Activated T-helper 9 cell treated with anti-CD3 and anti-CD28 coated beads, Interleukin-2, amount 50 U/mL, for 16 hours (primary cell): Measurements from ENCODE around the gene UBE2Q2.

Experiments used
- DNase-seq: peaks from one replicate; pipeline ENCODE4 v3.0.0-alpha.2; 2020; ENCODE audit warnings: low read depth

Gene UBE2Q2

DNA sequence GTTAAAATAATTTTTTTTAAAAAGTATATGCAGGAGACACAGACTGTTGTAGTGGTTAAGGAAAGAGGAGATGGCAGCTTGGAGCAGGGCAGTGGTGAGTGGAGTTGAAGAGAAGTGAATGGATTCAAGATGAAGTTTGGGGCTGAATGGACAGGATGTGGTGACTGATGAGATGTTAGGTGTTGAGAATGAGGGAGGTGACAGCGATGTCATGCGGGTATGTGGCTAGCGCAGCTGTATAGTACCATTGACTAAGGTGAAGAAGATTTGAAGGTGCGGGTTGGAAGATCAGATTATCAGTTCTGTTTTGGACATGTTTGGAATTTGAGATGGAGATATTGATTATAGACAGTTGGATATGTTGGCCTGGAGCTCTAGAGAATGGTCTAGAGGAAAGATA is 80.5 kb downstream of the UBE2Q2 start:
- DNase-seq, result no peak

- DNase-seq, result no peak
Measured at GRCh38 chr15:75924576-75924975, 81.3 kb downstream of the UBE2Q2 start.

GRCh38 chr15:75925440-75925839 is 82.2 kb downstream of the UBE2Q2 start:
- no peak for DNase-seq

GRCh38 chr15:75926931-75927330 is 83.7 kb downstream of the UBE2Q2 start:
- no peak for DNase-seq

DNA sequence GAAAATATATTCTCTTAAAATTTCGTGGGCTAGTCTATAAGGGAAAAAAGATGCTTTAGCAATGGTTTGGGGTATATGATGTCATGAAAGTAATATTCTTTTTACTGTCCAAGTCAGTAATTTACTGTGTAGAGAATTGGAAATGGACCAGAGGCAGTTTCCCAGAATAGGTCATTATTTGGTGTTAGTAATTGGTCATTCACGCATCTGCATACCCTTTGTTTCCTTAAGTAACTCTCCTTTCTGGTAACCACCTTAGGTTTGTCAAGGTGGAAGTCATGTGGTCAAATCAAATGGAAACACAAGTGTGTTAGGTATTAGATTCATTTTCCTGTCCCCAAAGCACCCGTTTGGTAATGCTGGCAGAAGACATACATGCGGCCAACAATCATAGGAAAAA is 84.4 kb downstream of the UBE2Q2 start:
- DNase-seq, result no peak

DNA sequence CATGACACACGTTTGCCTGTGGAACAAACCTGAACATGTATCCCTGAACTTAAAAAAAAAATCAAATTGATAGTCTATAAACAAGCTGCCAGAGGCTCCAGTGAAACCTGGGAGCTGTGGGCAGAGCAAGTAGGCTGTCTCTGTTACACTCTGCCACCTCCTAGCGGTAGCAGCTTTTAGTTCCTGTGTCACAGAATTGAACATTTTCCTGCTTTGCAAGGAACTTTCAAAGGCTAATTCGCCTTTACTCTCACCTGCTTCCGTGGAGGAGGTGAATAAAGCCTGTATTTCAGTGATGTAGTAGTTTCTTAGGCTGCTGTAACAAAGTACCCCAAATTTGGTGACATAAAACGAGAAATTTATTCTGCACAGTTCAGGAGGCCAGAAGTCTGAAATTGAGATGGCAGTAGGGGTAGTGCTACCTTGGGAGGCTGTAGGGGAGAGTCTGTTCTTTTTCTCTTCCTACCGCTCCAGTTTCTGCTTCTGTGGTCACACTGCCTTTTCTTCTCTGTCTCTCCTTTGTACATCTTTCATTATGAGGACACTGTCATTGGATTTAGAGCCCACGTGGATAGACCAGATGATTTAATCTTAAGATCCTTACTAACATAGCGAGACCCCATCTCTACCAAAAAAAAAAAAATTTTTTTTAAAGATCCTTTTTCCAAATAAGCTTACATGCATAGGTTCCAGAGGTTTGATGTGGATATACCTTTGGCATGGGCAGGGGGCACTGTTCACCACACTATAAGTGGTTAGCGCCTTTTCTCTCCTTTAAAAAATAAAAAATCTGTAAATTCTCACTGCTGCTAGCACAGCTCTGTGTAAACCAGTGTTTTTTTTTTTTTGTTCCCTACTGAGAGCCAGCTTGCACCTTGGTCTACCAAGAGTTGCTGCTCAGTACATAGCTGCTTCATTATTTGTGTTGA is 85.7 kb downstream of the UBE2Q2 start:
- DNase-seq, result no peak

- DNase-seq, result no peak
Measured at GRCh38 chr15:75929799-75930565, 86.7 kb downstream of the UBE2Q2 start.

DNA sequence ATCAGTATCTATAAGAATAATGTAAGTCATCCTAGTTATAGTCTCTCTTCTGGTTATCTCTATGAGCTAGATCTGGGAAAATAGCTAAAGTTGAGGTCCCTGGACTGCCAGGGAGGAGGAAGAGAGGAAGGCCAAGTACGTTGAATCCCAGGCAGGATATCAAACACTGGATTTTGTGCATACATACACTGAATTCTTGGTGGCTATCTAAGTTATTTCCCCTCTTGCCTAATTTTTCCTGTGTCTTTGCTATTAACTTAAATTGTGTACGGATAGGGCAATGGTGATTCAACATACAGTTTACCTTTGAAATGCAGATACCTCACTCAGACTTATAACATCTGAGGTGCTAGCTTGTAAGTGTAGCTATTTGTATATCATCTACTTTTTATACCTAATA is 87.6 kb downstream of the UBE2Q2 start:
- DNase-seq, result no peak

DNA sequence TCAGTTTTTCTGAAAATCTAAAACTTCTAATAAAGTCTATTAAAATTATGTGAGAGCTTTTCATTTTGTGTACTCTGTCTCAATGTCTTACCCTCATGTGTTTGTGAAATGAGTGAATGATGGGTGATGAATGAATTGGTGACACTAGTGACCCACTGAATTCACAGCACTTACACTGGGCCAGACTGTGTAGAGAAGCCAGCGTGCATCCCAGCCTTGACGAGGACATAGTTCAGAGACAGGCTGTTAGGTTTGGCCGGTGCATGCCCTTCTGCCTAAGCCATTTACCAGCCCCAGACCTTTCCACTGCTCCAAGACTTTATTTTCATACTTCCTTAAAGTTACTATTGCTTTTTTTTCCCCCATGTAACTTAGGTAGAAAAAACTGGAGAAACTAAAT is 99.2 kb downstream of the UBE2Q2 start:
- no peak for DNase-seq

DNA sequence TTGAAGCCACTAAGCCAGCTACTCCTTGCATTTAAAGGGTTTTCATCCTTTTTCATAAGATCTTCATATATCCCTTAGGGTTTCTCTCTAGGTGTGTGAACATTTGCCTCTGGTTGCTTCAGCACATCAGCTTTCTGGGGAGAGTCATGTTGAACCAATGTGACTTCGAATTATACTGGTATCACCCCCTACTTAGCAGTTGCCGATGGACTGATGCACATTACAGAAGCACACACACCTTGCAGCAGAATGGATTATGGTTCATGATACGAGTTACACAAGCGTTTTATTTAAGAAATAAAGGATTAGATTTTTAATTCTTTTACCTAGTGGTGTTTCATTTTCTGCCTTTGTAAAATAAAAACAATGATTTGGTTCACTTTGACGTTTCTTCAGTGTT is 100.0 kb downstream of the UBE2Q2 start:
- no peak for DNase-seq

DNA sequence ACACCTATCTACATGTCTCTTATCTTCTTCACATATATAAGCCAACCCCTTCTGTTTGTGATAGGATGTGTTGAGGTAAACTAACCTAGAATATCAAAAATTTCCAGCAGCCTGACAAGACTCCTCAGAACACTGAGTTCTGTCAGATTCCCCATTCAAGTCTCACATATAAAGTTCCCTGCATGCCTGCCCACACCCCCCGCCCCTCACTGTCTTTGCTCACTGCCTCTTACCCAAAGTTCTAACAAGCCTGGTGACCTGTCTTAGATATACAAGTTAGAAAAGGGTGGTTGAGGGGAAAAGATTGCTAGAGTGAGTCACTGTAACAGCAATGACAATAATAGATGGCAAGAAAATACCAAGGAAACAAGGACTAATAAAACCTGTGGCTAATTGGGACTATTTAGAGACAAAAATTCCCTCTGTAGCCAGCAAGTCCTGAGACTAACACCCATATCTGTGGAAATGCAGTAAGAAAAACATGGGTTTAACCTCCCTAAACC is 100.5 kb downstream of the UBE2Q2 start:
- no peak for DNase-seq

- DNase-seq, result no peak
Measured at GRCh38 chr15:75945953-75946352, 102.7 kb downstream of the UBE2Q2 start.

DNA sequence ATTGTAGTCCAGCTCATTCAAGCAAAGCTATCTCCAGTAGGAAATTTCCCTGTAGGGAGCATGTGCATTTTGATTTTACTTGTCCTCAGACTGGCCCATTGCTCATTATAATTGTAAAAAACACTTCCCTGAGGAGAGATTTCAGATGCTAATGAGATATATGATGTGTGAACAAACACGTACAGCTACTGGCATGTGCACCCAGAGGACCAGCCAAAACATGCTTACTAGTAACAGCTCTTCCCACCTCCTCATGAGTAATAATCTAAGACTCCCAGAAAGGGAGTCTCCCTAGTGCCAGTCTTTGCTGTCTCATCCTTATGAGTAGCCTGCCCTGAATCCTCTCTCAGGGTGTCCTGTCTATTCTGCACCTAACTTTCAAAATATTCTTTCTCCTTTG is 103.8 kb downstream of the UBE2Q2 start:
- no peak for DNase-seq

- DNase-seq, result no peak
Measured at GRCh38 chr15:75948761-75949296, 105.6 kb downstream of the UBE2Q2 start.
